ENCODE data around the gene ANKRD9.

ANKRD9 gene

GRCh38 chr14:102512793-102513300, 3.3 kb upstream of the ANKRD9 start:
- DNase-seq (ENCODE audit: low read depth) = no peak

GRCh38 chr14:102511538-102511937, 2.0 kb upstream of the ANKRD9 start:
- no peak for DNase-seq (ENCODE audit: low read depth)

GRCh38 chr14:102510616-102511520, 1.3 kb upstream of the ANKRD9 start:
- peak; percentile 39 for DNase-seq (ENCODE audit: low read depth)

- peak; percentile 37 for DNase-seq (ENCODE audit: low read depth)
These were observed 516 bp downstream of the ANKRD9 start for GRCh38 chr14:102508774-102509745.

GRCh38 chr14:102508410-102508773, 1.2 kb downstream of the ANKRD9 start:
- no peak for DNase-seq (ENCODE audit: low read depth)

GRCh38 chr14:102507857-102508312, 1.7 kb downstream of the ANKRD9 start:
- DNase-seq (ENCODE audit: low read depth) = no peak

GRCh38 chr14:102507081-102507856, 2.3 kb downstream of the ANKRD9 start:
- peak; percentile 45 for DNase-seq (ENCODE audit: low read depth)

GRCh38 chr14:102506626-102506925, 3.0 kb downstream of the ANKRD9 start:
- no peak for DNase-seq (ENCODE audit: low read depth)

- no peak for DNase-seq (ENCODE audit: low read depth)
These were observed 3.6 kb downstream of the ANKRD9 start for GRCh38 chr14:102505775-102506625.

GRCh38 chr14:102505000-102505619, 4.5 kb downstream of the ANKRD9 start:
- no peak for DNase-seq (ENCODE audit: low read depth)

GRCh38 chr14:102504328-102504999, 5.1 kb downstream of the ANKRD9 start:
- DNase-seq (ENCODE audit: low read depth) = no peak

GRCh38 chr14:102503641-102504327, 5.8 kb downstream of the ANKRD9 start:
- no peak for DNase-seq (ENCODE audit: low read depth)

- DNase-seq (ENCODE audit: low read depth) = no peak
These were observed 7.0 kb downstream of the ANKRD9 start for GRCh38 chr14:102502571-102502970.

- no peak for DNase-seq (ENCODE audit: low read depth)
These were observed 7.7 kb downstream of the ANKRD9 start for GRCh38 chr14:102501751-102502315.

GRCh38 chr14:102500713-102501112, 8.9 kb downstream of the ANKRD9 start:
- DNase-seq (ENCODE audit: low read depth) = no peak

GRCh38 chr14:102500158-102500662, 9.4 kb downstream of the ANKRD9 start:
- DNase-seq (ENCODE audit: low read depth) = peak; percentile 58

- DNase-seq (ENCODE audit: low read depth) = no peak
These were observed 10.0 kb downstream of the ANKRD9 start for GRCh38 chr14:102499401-102500157.
